SK-N-MC (cell line): ENCODE results near the gene TAS2R8.

Experiments used
- DNase-seq: peaks from one replicate; pipeline ENCODE4 v3.0.0-alpha.2; 2011; ENCODE audit warnings: low read depth, low spot score
- H3K27ac ChIP-seq: fragments of 200-600 bp; sonication (generic); 2 replicates; pipeline ENCODE4 v1.5.1; 2016; ENCODE audit warnings: mixed run types
- H3K36me3 ChIP-seq: fragments of 200-600 bp; sonication (generic); 2 replicates; pipeline ENCODE4 v1.6.1; 2017; ENCODE audit warnings: antibody characterized with exemption, low read length, mixed read lengths; ENCODE audit not compliant: insufficient read depth
- H3K4me3 ChIP-seq: fragments of 200-600 bp; sonication (generic); 2 replicates; pipeline ENCODE4 v1.5.1; 2016
- H3K9ac ChIP-seq: fragments of 200-600 bp; sonication (generic); 2 replicates; pipeline ENCODE4 v1.8.0; 2017; ENCODE audit warnings: mixed run types, mixed read lengths; ENCODE audit not compliant: insufficient read length
- H3K9me3 ChIP-seq: fragments of 200-600 bp; sonication (generic); 2 replicates; pipeline ENCODE4 v1.6.1; 2017; ENCODE audit warnings: low read depth, mild to moderate bottlenecking, antibody characterized with exemption, low read length, moderate library complexity, mixed read lengths
- EZH2 ChIP-seq: fragments of 200-600 bp; sonication (generic); IDR thresholded peaks from one replicate; pipeline ENCODE4 v1.6.1; 2017; ENCODE audit warnings: antibody characterized with exemption
- FOXP2 ChIP-seq: optimal IDR thresholded peaks from 2 replicates; pipeline ENCODE3; 2011; ENCODE audit warnings: mild to moderate bottlenecking, moderate library complexity; ENCODE audit not compliant: insufficient read depth; ENCODE audit errors: extremely low read length, control extremely low read depth
- POLR2AphosphoS5 ChIP-seq: IDR thresholded peaks from 2 replicates; pipeline ENCODE4 v1.6.1; 2012; ENCODE audit warnings: mild to moderate bottlenecking, low read depth, low read length, borderline replicate concordance

TAS2R8 gene

DNA sequence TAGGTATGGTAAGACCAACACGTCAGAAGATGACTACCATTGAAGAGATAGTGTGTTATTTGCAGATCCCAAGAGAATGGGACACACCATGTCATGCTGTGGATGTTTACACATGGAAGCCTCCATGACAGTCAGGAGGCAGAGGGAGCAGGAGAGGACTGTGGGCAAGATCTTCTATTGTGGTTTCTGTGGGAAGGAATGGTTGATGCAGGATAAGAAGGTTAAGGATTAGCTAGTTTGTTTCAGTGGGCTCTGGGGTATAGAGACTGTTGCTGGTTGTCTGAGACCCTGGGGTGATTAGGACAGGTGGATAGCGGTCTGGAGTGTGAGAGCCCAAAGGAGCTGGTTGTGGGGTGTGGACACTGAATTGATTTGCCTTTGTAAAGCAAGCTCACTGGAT lies 28.0 kb downstream of the TAS2R8 start:
- Histone ChIP-seq H3K27ac (no peak overlapping the region), H3K36me3 (no peaks in the 10 kb centered on the region), H3K9me3 (no peaks in the 10 kb centered on the region), H3K4me3 (no peak overlapping the region), H3K9ac (no peak overlapping the region)
- no peak for DNase-seq
- no peak for TF ChIP-seq FOXP2
- TF ChIP-seq POLR2AphosphoS5, result no peak
- TF ChIP-seq EZH2, result no peak

DNA sequence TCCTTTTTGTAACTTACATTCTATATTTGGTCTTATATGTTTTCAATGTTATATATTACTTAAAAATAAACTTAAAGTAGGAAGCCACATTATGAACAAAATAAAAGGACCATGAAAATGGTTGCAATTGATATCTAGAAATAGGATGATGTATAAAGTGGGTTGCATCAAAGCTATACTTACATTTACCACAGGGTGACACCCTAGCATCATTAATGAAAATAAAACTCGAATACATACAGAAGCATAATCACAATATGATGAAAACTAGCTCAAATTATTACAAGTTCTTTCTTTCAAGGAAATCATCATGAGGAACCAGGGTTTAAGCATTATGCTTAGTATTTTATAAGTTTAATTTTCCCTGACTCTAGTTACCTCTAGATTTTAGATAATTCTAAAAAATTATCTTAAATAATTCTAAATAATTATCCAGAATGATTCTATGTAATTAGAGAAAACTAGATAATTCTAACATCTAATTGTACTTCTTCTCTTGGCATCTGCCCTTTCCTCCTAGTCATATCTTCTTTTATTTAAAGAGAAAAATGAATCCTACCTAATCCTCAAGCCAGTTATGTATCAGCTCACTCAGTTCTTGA lies 35.9 kb downstream of the TAS2R8 start:
- Histone ChIP-seq H3K36me3 (no peaks in the 10 kb centered on the region), H3K9ac (no peak overlapping the region), H3K4me3 (no peak overlapping the region), H3K9me3 (no peaks in the 10 kb centered on the region), H3K27ac (no peak overlapping the region)
- peak; percentile 39 for DNase-seq
- TF ChIP-seq EZH2, result no peak
- TF ChIP-seq FOXP2, result no peak
- TF ChIP-seq POLR2AphosphoS5, result no peak

DNA sequence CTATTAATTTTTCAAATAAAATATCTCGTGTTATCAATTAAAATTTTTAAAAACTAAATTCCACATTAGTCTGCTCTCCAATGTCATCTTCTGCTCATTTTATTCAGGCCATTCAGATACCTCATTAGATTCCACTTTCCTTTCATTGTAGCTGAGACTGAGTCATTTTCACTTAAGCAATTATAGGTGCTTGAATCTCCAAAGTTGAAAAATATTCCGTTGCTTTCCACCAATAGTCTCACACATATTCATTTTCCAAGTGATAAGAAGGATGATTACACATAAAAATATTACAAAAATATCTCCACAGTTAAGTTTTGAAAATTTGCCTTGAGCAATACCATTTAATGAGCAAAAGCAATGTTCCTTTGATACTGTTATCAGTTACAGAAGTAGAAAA lies 47.4 kb downstream of the TAS2R8 start:
- H3K9me3 ChIP-seq, result no peaks in the 10 kb centered on the region

DNA sequence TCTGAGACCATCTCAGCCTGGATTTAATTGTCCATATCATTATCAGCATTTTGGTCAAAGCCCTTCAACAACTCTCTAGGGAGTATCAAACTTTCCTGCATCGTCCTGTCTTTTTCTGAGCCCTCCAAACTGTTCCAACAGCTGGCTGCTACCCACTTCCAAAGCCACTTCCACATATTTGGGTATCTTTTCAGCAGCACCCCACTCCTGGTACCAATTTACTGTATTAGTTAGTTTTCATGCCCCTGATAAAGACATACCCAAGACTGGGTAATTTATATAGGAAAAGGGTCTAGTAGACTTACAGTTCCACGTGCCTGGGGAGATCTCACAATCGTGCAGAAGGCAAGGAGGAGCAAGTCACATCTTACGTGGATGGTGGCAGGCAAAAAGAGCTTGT lies 50.9 kb downstream of the TAS2R8 start:
- H3K36me3 ChIP-seq, result no peaks in the 10 kb centered on the region
- DNase-seq, result no peak
- no peak overlapping the region for H3K27ac ChIP-seq
- H3K9me3 ChIP-seq, result no peaks in the 10 kb centered on the region
- H3K4me3 ChIP-seq, result no peak overlapping the region
- TF ChIP-seq EZH2, result no peak
- TF ChIP-seq POLR2AphosphoS5, result no peak
- no peak for TF ChIP-seq FOXP2
- H3K9ac ChIP-seq, result no peak overlapping the region

More for the DNA sequence above, 47.4 kb downstream of the TAS2R8 start:
- no peak for DNase-seq
- TF ChIP-seq EZH2 (no peak), POLR2AphosphoS5 (no peak), FOXP2 (no peak)
- H3K9ac ChIP-seq, result no peak overlapping the region
- no peak overlapping the region for H3K27ac ChIP-seq
- H3K4me3 ChIP-seq, result no peak overlapping the region
- H3K36me3 ChIP-seq, result no peaks in the 10 kb centered on the region
